GM12864 (cell line): ENCODE measurements around the gene PADI2.
"Not testable (repeated sequence)": the region's sequence is repeated elsewhere in the genome, so short reads cannot be mapped to it uniquely, and the experiment has no call there.

ENCODE experiments used
- DNase-seq: peaks from one replicate; pipeline ENCODE4 v3.0.0-alpha.2; 2011; ENCODE audit warnings: low read depth
- H3K4me3 ChIP-seq: 2 replicates; pipeline ENCODE4 v1.5.1; 2011; ENCODE audit warnings: mild to moderate bottlenecking, low read depth, low read length, control low read depth
- TF ChIP-seq, protein P1 (sequence below): IDR thresholded peaks from 2 replicates; pipeline ENCODE4 v1.5.1; 2011; ENCODE audit warnings: low read depth, mild to moderate bottlenecking, moderate library complexity, low read length, control low read depth, inconsistent platforms; ENCODE audit errors: missing control alignments

Gene PADI2

GRCh38 chr1:17065666-17066065 is 53.6 kb downstream of the PADI2 start:
- TF ChIP-seq, protein P1, sequence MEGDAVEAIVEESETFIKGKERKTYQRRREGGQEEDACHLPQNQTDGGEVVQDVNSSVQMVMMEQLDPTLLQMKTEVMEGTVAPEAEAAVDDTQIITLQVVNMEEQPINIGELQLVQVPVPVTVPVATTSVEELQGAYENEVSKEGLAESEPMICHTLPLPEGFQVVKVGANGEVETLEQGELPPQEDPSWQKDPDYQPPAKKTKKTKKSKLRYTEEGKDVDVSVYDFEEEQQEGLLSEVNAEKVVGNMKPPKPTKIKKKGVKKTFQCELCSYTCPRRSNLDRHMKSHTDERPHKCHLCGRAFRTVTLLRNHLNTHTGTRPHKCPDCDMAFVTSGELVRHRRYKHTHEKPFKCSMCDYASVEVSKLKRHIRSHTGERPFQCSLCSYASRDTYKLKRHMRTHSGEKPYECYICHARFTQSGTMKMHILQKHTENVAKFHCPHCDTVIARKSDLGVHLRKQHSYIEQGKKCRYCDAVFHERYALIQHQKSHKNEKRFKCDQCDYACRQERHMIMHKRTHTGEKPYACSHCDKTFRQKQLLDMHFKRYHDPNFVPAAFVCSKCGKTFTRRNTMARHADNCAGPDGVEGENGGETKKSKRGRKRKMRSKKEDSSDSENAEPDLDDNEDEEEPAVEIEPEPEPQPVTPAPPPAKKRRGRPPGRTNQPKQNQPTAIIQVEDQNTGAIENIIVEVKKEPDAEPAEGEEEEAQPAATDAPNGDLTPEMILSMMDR, result no peak
- H3K4me3 ChIP-seq, result no peak overlapping the region
- no peak for DNase-seq

GRCh38 chr1:17062751-17063150 is 56.5 kb downstream of the PADI2 start:
- H3K4me3 ChIP-seq, result not testable (repeated sequence)

GRCh38 chr1:17061892-17062291 is 57.4 kb downstream of the PADI2 start:
- no peak for DNase-seq
- TF ChIP-seq, protein P1, result no peak
- no peak overlapping the region for H3K4me3 ChIP-seq

More at GRCh38 chr1:17062751-17063150, 56.5 kb downstream of the PADI2 start:
- not testable (repeated sequence) for DNase-seq

- no peak for DNase-seq
- TF ChIP-seq, protein P1, result no peak
- H3K4me3 ChIP-seq, result no peak overlapping the region
Observed at GRCh38 chr1:17061486-17061885, 57.8 kb downstream of the PADI2 start.

GRCh38 chr1:17060306-17060749 is 58.9 kb downstream of the PADI2 start:
- no peak for DNase-seq
- TF ChIP-seq, protein P1, result no peak
- no peak overlapping the region for H3K4me3 ChIP-seq

DNA sequence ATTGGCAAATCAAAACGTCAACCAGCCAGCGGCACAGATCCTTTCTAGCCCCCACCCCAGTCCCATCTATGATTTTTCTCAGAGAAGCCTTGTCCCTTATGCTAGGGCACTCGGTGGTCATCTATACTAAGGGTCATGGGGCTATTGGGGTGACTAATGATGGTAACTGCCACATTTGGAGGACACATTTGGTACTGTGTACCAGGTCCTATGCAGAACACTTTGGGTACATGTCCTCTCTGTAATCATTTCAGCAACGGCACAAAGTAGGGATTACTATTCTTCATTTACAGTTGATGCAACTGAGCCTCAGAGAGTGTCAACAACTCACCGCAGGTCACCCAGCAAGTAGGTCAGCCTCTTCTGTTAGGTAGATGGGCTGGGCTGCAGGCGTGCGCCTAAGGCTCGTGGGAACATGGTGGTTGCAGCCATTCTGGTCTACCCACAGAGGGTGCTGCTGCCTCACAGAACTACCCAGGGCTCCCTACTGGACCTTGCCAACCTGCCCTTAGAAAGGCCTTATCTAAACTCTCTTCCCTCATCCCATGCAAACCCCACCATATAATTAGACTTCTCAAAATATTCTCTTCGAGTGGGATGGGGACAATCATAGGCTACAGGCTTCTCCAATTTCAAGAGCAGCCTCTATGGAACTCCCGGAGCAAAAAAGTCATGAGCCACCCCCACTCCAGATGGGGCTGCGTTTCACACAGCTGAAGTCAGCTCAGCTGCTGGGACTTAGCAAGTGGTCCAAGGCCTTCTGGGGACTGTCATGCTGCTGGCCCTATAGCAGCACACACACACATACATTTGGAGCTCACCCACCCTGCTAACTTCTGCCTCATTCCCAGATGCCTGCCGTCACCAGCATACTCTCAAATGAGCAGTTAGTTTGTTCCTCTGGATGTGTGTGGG is 59.6 kb downstream of the PADI2 start:
- H3K4me3 ChIP-seq, result no peak overlapping the region
- TF ChIP-seq, protein P1, result peak; percentile 92
- no peak for DNase-seq

DNA sequence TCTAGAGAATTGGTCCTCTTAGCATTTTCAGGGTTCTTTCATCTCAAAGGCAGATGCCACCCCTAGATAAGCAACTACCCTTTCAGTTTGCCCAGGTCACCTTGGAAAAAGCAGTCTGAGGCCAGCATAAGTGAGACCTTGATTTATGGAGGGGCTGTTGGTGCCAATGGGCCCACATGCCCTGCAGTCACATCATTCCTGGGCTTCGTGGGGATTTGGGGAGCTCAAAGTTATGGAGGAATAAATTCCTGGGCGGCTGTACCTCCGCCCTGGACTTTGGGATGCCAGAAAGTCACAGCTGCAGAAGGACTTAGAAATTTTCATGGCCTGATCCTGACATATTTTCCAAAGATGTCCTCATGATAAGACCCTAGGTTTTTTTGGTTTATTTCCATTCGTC is 62.7 kb downstream of the PADI2 start:
- TF ChIP-seq, protein P1, result no peak
- H3K4me3 ChIP-seq, result no peak overlapping the region
- DNase-seq, result no peak
